Measurements from ENCODE around the gene CNN1. TPM values are rescaled to one million over a fixed set of nuclear protein-coding genes. Genes with fewer than 3 reads are reported as not detected.

CNN1 gene
- total and polyA plus RNA-seq, 9 of the 15 experiments (the other 6 are each of a cell fraction or from before 2014, with no cell fraction given), result 0.23 to 10.6 (median 5.2) TPM

DNA sequence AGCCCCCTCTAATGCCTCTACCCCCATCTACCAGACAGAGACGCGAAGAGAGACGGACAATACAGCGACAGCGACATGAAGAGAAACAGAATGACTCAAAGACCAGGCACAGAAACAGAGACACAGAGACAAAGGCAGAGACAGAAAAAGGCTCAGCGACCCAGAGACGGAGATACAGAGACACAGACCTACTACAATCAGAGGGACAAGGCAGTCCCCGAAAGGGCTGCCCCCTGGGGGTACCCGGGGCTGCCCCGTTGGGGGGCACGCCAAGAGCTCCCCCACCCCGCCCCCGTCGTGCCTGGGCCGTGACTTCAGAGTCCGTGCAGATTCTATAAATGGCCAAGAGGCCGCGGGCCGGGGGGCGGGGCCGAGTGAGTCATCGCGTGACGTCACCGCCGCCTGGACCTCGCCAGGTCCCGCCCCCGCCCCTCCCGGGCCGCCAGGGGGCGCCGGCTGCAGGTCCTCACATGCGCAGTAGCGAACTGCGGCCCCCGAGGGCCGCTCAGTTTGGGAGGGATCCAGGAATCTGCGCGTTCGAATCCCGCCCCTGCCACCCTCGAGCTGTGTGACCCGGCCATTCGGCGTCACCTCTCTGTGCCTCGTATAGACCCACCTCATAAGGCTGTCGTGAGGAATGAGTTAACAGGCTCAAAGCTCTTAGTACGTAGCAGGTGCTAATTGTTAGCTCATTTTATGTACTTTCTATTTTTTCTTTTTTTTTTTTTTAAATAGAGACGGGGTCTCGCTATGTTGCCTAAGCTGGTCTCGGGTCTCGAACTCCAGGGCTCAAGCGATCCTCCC is 2.7 kb upstream of the CNN1 start (continued):
- TF ChIP-seq, protein P1, sequence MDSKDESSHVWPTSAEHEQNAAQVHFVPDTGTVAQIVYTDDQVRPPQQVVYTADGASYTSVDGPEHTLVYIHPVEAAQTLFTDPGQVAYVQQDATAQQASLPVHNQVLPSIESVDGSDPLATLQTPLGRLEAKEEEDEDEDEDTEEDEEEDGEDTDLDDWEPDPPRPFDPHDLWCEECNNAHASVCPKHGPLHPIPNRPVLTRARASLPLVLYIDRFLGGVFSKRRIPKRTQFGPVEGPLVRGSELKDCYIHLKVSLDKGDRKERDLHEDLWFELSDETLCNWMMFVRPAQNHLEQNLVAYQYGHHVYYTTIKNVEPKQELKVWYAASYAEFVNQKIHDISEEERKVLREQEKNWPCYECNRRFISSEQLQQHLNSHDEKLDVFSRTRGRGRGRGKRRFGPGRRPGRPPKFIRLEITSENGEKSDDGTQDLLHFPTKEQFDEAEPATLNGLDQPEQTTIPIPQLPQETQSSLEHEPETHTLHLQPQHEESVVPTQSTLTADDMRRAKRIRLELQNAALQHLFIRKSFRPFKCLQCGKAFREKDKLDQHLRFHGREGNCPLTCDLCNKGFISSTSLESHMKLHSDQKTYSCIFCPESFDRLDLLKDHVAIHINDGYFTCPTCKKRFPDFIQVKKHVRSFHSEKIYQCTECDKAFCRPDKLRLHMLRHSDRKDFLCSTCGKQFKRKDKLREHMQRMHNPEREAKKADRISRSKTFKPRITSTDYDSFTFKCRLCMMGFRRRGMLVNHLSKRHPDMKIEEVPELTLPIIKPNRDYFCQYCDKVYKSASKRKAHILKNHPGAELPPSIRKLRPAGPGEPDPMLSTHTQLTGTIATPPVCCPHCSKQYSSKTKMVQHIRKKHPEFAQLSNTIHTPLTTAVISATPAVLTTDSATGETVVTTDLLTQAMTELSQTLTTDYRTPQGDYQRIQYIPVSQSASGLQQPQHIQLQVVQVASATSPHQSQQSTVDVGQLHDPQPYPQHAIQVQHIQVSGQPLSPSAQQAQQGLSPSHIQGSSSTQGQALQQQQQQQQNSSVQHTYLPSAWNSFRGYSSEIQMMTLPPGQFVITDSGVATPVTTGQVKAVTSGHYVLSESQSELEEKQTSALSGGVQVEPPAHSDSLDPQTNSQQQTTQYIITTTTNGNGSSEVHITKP (IDR thresholded peaks at IDR 0.05; ENCODE audit: partially characterized antibody), result peak; percentile 34
- 0 out of 2 replicates have a peak, but pooled peaks have one; percentile 43 for TF ChIP-seq NCOR1 (IDR thresholded peaks at IDR 0.05)
- TF ChIP-seq RBM34 (IDR thresholded peaks at IDR 0.05; ENCODE audit: borderline replicate concordance, insufficient read depth, low read length), result no peak
- TF ChIP-seq, protein P2, sequence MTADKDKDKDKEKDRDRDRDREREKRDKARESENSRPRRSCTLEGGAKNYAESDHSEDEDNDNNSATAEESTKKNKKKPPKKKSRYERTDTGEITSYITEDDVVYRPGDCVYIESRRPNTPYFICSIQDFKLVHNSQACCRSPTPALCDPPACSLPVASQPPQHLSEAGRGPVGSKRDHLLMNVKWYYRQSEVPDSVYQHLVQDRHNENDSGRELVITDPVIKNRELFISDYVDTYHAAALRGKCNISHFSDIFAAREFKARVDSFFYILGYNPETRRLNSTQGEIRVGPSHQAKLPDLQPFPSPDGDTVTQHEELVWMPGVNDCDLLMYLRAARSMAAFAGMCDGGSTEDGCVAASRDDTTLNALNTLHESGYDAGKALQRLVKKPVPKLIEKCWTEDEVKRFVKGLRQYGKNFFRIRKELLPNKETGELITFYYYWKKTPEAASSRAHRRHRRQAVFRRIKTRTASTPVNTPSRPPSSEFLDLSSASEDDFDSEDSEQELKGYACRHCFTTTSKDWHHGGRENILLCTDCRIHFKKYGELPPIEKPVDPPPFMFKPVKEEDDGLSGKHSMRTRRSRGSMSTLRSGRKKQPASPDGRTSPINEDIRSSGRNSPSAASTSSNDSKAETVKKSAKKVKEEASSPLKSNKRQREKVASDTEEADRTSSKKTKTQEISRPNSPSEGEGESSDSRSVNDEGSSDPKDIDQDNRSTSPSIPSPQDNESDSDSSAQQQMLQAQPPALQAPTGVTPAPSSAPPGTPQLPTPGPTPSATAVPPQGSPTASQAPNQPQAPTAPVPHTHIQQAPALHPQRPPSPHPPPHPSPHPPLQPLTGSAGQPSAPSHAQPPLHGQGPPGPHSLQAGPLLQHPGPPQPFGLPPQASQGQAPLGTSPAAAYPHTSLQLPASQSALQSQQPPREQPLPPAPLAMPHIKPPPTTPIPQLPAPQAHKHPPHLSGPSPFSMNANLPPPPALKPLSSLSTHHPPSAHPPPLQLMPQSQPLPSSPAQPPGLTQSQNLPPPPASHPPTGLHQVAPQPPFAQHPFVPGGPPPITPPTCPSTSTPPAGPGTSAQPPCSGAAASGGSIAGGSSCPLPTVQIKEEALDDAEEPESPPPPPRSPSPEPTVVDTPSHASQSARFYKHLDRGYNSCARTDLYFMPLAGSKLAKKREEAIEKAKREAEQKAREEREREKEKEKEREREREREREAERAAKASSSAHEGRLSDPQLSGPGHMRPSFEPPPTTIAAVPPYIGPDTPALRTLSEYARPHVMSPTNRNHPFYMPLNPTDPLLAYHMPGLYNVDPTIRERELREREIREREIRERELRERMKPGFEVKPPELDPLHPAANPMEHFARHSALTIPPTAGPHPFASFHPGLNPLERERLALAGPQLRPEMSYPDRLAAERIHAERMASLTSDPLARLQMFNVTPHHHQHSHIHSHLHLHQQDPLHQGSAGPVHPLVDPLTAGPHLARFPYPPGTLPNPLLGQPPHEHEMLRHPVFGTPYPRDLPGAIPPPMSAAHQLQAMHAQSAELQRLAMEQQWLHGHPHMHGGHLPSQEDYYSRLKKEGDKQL (CRISPR knock-in tag; IDR thresholded peaks at IDR 0.05; ENCODE audit: borderline replicate concordance), result no peak
- no peak for TF ChIP-seq SREBF2 (CRISPR knock-in tag; IDR thresholded peaks at IDR 0.05)
- TF ChIP-seq, protein P3, sequence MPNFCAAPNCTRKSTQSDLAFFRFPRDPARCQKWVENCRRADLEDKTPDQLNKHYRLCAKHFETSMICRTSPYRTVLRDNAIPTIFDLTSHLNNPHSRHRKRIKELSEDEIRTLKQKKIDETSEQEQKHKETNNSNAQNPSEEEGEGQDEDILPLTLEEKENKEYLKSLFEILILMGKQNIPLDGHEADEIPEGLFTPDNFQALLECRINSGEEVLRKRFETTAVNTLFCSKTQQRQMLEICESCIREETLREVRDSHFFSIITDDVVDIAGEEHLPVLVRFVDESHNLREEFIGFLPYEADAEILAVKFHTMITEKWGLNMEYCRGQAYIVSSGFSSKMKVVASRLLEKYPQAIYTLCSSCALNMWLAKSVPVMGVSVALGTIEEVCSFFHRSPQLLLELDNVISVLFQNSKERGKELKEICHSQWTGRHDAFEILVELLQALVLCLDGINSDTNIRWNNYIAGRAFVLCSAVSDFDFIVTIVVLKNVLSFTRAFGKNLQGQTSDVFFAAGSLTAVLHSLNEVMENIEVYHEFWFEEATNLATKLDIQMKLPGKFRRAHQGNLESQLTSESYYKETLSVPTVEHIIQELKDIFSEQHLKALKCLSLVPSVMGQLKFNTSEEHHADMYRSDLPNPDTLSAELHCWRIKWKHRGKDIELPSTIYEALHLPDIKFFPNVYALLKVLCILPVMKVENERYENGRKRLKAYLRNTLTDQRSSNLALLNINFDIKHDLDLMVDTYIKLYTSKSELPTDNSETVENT (CRISPR knock-in tag; IDR thresholded peaks at IDR 0.05), result peak; percentile 51
- TF ChIP-seq ZNF583 (CRISPR knock-in tag; IDR thresholded peaks at IDR 0.05), result 0 out of 2 replicates have a peak, but pooled peaks have one; percentile 68
- TF ChIP-seq JUN (IDR thresholded peaks at IDR 0.05; ENCODE audit: borderline replicate concordance, low read depth, low read length), result peak; percentile 99
- peak; percentile 41; the same call in 1 of the 2 replicates for TF ChIP-seq JUN (CRISPR knock-in tag; IDR thresholded peaks at IDR 0.05; ENCODE audit: borderline replicate concordance)
- no peak for TF ChIP-seq ZNF354B (CRISPR knock-in tag; IDR thresholded peaks at IDR 0.05)
- peak; percentile 77 for TF ChIP-seq GABPB1 (CRISPR knock-in tag; IDR thresholded peaks at IDR 0.05)
- peak; percentile 87 for TF ChIP-seq SMARCA5 (IDR thresholded peaks at IDR 0.05)
- TF ChIP-seq HLTF (IDR thresholded peaks at IDR 0.05), result peak; percentile 77; the same call in 1 of the 2 replicates
- TF ChIP-seq NR3C1 (CRISPR knock-in tag; IDR thresholded peaks at IDR 0.05), result no peak
- peak; percentile 64; the same call in 1 of the 2 replicates for TF ChIP-seq ZNF384 (IDR thresholded peaks at IDR 0.05; ENCODE audit: low read depth, low read length)
